ENCODE data around the gene IL33. TPM values are rescaled to one million over a fixed set of nuclear protein-coding genes. Genes with fewer than 3 reads are reported as not detected.

IL33 gene
- total RNA-seq, 2 experiments from 2014 or later = not detected

DNA sequence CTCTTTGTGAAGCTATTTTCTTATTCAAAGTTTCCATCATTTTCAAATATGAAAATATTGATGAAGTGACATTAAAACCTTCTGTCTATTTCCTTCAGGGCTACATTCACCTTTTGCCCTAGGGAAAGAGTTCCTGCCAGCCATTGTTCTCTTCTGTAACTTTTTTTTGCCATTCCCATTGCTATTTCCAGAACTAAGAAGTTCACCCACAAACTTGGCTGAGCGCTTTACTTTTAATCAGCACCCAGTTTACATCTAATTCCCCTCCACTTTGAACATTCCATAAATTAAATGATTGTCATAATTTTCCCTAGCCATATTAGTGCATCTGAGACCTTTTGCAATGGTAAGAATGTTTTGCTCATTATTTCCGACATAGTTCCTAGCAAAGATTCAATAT is 4.4 kb downstream of the IL33 start:
- H3K4me3 Mint-ChIP-seq = no peak overlapping the region
- H3K27me3 Mint-ChIP-seq (ENCODE audit: low read depth) = peaks cover 21% of the 10 kb centered on the region
- no peak for DNase-seq
- CTCF ChIA-PET = no interaction called here
- ATAC-seq = no peak
- H3K36me3 Mint-ChIP-seq (ENCODE audit: low read depth) = no peaks in the 10 kb centered on the region
- H3K9me3 Mint-ChIP-seq (ENCODE audit: insufficient read depth) = no peaks in the 10 kb centered on the region
- no peaks in the 10 kb centered on the region for H3K4me1 Mint-ChIP-seq (ENCODE audit: low read depth)
- H3K27ac Mint-ChIP-seq = no peak overlapping the region
- POLR2A ChIA-PET = no interaction called here

DNA sequence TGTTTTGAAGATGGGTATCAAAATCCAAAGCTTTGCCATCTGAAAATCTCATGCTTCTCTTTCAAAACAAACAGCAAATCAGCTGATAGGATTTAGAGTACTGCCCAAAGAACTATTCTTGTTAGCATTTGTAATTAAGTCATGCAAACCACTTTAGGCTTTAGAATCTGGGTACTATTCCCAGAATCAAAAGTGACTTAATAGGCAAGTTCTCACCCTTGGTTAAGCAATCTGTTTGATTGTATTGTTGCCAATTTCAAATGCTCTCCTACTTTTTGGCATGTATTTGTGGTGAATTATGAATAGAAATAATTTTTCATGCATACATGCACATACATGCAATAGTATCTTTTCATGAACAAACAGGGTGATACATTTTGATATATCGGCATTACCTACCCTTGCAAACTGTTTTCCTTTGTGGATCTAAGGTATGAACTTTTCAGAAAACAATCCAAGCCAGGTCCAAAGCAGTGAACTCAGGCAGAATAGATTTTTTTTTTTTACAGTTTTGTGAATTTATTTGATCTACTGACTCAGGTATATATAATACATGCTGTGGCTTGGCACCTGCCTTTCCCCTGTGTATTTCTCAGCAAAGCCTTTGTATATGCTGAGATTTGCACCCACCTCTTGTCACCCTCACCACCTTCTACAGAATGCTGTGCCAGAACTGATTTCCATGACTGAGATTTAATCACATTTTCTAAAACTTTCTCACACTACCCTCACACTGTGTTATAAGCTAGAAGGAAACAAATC is 9.0 kb downstream of the IL33 start:
- no peak for ATAC-seq
- Mint-ChIP-seq H3K36me3 (ENCODE audit: low read depth) (no peaks in the 10 kb centered on the region), H3K4me3 (no peak overlapping the region), H3K27me3 (ENCODE audit: low read depth) (peaks cover 9% of the 10 kb centered on the region), H3K9me3 (ENCODE audit: insufficient read depth) (no peaks in the 10 kb centered on the region), H3K27ac (no peak overlapping the region), H3K4me1 (ENCODE audit: low read depth) (no peaks in the 10 kb centered on the region)
- POLR2A ChIA-PET = no interaction called here
- no peak for DNase-seq
- CTCF ChIA-PET = no interaction called here

DNA sequence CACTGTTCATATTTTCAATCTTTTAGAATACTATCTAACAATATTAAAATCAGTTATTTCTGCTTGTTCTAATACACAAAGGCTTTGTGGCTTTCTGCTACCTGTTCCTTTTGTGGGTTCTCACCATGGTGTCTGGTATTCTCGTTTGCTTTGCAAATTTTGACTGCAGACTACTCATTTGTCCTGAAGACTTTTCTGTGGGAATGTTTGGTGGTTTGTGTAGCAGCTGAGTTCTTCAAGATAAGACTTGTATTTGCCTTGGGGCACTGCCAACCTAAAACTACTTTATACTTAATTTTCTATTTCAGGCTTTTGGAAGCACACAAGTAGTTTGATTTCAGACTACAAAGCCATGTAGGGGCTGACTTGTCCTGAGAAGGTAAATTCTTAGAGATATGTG is 11.1 kb downstream of the IL33 start:
- Mint-ChIP-seq H3K27me3 (ENCODE audit: low read depth) (peaks cover 9% of the 10 kb centered on the region), H3K9me3 (ENCODE audit: insufficient read depth) (no peaks in the 10 kb centered on the region)
- POLR2A ChIA-PET = no interaction called here

DNA sequence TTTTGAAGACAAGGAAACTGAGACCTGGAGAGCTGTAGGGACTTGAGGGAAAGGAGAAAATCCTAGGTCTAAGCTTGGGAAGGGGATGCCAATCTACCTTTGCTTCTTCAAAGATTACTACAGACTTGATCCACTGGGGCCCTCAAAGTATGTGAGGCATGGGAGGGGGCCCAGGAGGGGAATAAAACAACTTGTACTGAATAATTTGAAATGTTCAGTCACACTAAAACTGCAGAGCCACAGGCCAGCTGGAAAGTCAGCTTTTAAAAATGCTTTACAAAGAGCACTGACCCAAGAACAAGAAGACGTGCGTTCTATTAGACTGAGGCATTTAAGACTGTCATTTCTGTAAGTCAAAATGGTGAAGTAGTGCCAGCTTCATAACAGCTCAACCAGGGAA is 13.6 kb downstream of the IL33 start:
- no peaks in the 10 kb centered on the region for H3K36me3 Mint-ChIP-seq (ENCODE audit: low read depth)
- H3K4me3 Mint-ChIP-seq = no peak overlapping the region
- ChIA-PET POLR2A (interaction anchor here (0.6 kb wide), 1 partner anchor 126 kb away, joined by 9 read pairs; no protein-coding TSS in a partner anchor), CTCF (interaction anchor here (1.1 kb wide), 1 partner anchor 175 kb away, joined by 3 read pairs; no protein-coding TSS in a partner anchor)
- ATAC-seq (no peak), DNase-seq (no peak)
- peaks cover 9% of the 10 kb centered on the region for H3K27me3 Mint-ChIP-seq (ENCODE audit: low read depth)
- H3K4me1 Mint-ChIP-seq (ENCODE audit: low read depth) = no peaks in the 10 kb centered on the region
- no peak overlapping the region for H3K27ac Mint-ChIP-seq
- no peaks in the 10 kb centered on the region for H3K9me3 Mint-ChIP-seq (ENCODE audit: insufficient read depth)

More for the DNA sequence above, 11.1 kb downstream of the IL33 start:
- H3K4me1 Mint-ChIP-seq (ENCODE audit: low read depth) = no peaks in the 10 kb centered on the region
- H3K36me3 Mint-ChIP-seq (ENCODE audit: low read depth) = no peaks in the 10 kb centered on the region
- CTCF ChIA-PET = no interaction called here
- no peak overlapping the region for H3K4me3 Mint-ChIP-seq
- H3K27ac Mint-ChIP-seq = no peak overlapping the region
- ATAC-seq = no peak
- DNase-seq = no peak

DNA sequence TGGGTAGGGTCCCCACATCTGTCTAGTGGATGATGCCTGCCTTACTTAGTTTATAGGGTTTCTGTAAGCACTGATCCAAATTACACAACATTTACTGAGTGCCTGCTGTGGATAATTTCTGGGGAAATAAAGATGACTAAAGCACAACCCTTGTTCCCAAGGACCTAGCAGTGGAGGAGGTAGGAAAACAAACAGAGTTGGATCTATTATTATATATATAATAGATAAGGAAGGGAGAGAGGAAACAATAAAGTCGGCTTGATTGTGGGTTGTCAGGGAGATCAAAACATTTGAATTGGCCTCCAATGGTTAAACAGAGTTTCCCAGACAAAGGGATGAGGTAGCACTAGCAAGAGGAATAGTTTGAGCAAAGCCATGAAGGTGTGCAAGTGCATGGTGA is 14.0 kb downstream of the IL33 start:
- CTCF ChIA-PET = no interaction called here
- no peaks in the 10 kb centered on the region for H3K9me3 Mint-ChIP-seq (ENCODE audit: insufficient read depth)
- H3K4me3 Mint-ChIP-seq = no peak overlapping the region
- no peak overlapping the region for H3K27ac Mint-ChIP-seq
- ATAC-seq (no peak), DNase-seq (no peak)
- POLR2A ChIA-PET = no interaction called here
- peaks cover 5% of the 10 kb centered on the region for H3K27me3 Mint-ChIP-seq (ENCODE audit: low read depth)
- H3K4me1 Mint-ChIP-seq (ENCODE audit: low read depth) = no peaks in the 10 kb centered on the region
- no peaks in the 10 kb centered on the region for H3K36me3 Mint-ChIP-seq (ENCODE audit: low read depth)

DNA sequence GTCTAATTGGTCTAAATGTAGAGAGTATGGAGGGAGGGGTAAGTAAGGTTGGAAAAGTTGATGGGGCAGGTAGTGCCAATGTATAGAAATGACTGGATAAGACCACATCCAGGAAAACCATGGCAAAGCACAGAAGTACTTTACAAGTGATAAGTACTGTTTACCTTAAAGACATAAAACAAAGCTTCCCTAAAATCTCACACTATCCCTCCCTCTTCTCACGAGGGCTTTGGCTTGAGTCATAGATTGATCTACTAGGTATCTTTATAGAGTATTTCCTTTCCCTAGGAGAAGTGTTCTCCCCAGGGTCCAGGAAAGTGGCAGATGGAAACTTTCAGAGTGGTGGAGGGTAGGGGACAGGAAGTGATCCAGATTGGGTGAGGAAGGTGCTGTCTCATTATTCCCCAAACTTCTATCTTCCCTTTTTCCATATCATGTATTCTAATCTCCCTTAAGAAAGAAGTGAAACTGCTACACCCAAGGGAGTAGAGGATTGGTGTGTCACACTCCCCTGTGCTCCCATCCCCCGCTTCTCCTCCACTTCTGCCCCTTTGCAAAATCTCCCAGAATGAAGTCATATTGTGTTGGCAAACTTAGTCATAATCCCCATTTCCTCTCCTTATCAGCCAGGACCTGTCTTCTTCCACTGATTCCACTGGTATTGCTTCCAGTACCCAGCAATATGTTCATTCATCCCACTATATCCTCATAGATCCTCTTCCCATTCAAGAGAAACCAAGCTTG is 14.6 kb downstream of the IL33 start:
- no peak overlapping the region for H3K4me3 Mint-ChIP-seq
- POLR2A ChIA-PET = no interaction called here

DNA sequence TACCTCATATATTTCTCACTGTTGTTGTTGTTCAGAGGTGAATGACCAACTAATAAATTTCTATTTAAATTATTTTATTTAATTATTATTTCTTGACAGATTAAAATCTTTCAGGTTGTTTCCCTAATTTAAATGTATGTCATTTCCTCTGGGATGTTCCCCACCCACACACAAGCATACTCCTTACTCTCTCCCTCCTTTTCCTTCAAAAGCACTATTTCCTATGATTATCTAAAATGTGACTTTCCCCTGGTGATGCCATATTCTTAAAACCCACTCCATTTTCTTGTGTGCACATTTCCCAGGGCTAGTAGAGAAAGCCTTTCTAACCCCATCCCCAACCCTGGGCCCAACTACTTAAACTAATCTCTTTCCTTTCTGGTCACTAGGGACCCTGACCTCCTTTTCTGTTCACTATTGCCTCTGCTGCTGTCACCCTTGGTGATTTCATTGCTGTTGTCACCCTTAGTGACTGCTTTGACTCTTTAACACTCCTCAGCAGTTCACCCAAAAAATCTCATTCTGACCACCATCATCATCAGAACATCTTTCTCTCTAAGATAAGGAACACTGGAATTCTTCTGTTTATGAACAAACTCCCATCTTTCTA is 16.8 kb downstream of the IL33 start:
- POLR2A ChIA-PET = no interaction called here
- H3K27me3 Mint-ChIP-seq (ENCODE audit: low read depth) = peaks cover 2% of the 10 kb centered on the region

More for the DNA sequence above, 14.6 kb downstream of the IL33 start:
- H3K27me3 Mint-ChIP-seq (ENCODE audit: low read depth) = peaks cover 5% of the 10 kb centered on the region
- ATAC-seq (no peak), DNase-seq (no peak)
- H3K36me3 Mint-ChIP-seq (ENCODE audit: low read depth) = no peaks in the 10 kb centered on the region
- no peak overlapping the region for H3K27ac Mint-ChIP-seq
- CTCF ChIA-PET = no interaction called here
- H3K4me1 Mint-ChIP-seq (ENCODE audit: low read depth) = no peaks in the 10 kb centered on the region
- no peaks in the 10 kb centered on the region for H3K9me3 Mint-ChIP-seq (ENCODE audit: insufficient read depth)

DNA sequence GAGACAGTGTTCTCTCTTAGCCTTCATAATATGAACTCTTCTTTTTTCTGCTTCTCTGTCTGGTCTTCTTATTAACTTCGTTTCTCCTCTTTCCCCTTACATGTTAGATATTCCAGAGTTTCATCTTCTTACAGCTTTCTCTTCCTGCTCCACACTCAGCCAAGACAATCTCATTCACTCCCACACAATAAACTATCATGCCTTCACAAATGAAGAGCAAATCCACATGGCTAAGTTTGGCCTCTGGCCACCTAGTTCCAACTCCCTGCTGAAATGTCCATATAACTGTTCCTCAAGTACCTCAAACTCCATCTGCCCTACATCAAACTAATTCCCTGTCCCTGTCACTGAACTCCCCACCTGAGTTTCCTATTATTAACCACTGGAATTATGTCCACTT is 18.4 kb downstream of the IL33 start:
- CTCF ChIA-PET = no interaction called here
- no peak for ATAC-seq
- H3K36me3 Mint-ChIP-seq (ENCODE audit: low read depth) = no peaks in the 10 kb centered on the region
- POLR2A ChIA-PET = no interaction called here
- no peak overlapping the region for H3K4me3 Mint-ChIP-seq
- no peaks in the 10 kb centered on the region for H3K9me3 Mint-ChIP-seq (ENCODE audit: insufficient read depth)
- H3K27me3 Mint-ChIP-seq (ENCODE audit: low read depth) = peaks cover 6% of the 10 kb centered on the region
- no peak for DNase-seq
- H3K4me1 Mint-ChIP-seq (ENCODE audit: low read depth) = no peaks in the 10 kb centered on the region
- no peak overlapping the region for H3K27ac Mint-ChIP-seq

More for the DNA sequence above, 16.8 kb downstream of the IL33 start:
- DNase-seq = no peak
- Mint-ChIP-seq H3K4me1 (ENCODE audit: low read depth) (no peaks in the 10 kb centered on the region), H3K27ac (no peak overlapping the region), H3K4me3 (no peak overlapping the region), H3K9me3 (ENCODE audit: insufficient read depth) (no peaks in the 10 kb centered on the region), H3K36me3 (ENCODE audit: low read depth) (no peaks in the 10 kb centered on the region)
- CTCF ChIA-PET = no interaction called here
- no peak for ATAC-seq

DNA sequence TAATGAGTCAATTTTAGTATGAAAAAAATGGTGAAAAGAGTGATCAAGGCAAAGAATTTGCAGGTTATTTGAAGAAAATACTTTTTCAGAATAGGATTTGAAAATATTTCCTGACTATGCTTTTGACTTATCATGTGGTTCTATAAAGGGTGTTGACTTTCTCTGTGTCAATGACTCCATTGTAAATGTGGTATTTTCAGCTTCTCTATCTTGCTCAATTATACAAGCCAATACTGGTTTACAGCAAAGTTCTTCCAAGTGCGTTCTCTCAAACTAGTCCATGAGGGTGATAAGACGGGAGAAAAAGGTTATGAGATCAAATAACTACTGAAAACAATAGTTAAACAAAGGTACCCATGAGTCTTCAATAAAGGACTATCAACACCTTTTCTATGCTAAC is 21.7 kb downstream of the IL33 start:
- ChIA-PET CTCF (no interaction called here), POLR2A (no interaction called here)

DNA sequence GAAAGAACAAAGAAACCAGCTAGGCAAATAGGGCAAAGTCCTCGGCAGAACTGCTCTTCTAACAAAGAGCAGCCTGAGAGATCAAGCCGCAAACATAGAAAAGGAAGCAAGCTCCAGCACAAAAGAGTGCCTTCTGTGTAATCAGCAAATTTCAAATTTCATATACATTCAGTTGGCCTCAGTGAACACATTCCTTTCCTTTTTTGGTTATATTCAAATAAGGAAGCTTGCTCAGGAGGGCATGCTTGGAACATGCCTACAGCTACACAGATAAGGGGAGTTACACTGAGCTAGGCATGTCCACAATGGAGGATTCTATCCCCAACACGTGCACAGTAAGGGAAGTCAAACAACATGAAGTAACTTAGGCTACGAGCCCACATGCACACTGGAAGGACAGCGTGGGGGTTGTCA is 23.4 kb downstream of the IL33 start:
- no peak overlapping the region for H3K27ac Mint-ChIP-seq
- DNase-seq (no peak), ATAC-seq (no peak)
- H3K4me1 Mint-ChIP-seq (ENCODE audit: low read depth) = no peaks in the 10 kb centered on the region
- H3K27me3 Mint-ChIP-seq (ENCODE audit: low read depth) = peaks cover 6% of the 10 kb centered on the region
- H3K36me3 Mint-ChIP-seq (ENCODE audit: low read depth) = no peaks in the 10 kb centered on the region
- ChIA-PET CTCF (no interaction called here), POLR2A (no interaction called here)
- no peaks in the 10 kb centered on the region for H3K9me3 Mint-ChIP-seq (ENCODE audit: insufficient read depth)
- H3K4me3 Mint-ChIP-seq = no peak overlapping the region

More for the DNA sequence above, 21.7 kb downstream of the IL33 start:
- Mint-ChIP-seq H3K36me3 (ENCODE audit: low read depth) (no peaks in the 10 kb centered on the region), H3K9me3 (ENCODE audit: insufficient read depth) (no peaks in the 10 kb centered on the region), H3K27me3 (ENCODE audit: low read depth) (peaks cover 6% of the 10 kb centered on the region), H3K4me3 (no peak overlapping the region), H3K4me1 (ENCODE audit: low read depth) (no peaks in the 10 kb centered on the region), H3K27ac (no peak overlapping the region)
- no peak for ATAC-seq
- no peak for DNase-seq

DNA sequence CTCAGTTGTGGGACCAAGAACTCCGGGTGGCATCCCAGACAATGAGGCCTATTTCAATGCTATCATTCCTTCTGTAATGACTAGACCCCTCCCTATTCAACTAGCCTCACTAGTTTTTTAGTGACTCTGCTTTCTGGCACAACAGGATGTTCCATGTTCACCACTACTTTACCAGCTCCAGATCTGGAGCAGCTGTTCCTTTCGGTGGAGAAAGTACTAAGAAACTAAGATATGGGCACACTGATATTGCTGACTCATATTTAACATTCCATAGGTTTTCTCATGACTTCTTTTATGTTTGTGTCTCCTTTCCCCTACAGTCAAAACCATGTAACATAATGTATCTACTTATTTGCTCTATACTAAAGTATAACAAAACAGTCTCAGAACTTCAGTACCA is 24.1 kb downstream of the IL33 start:
- no peak overlapping the region for H3K4me3 Mint-ChIP-seq
- POLR2A ChIA-PET = no interaction called here
- no peak for ATAC-seq
- no peaks in the 10 kb centered on the region for H3K9me3 Mint-ChIP-seq (ENCODE audit: insufficient read depth)
- no peak overlapping the region for H3K27ac Mint-ChIP-seq
- H3K4me1 Mint-ChIP-seq (ENCODE audit: low read depth) = no peaks in the 10 kb centered on the region
- H3K36me3 Mint-ChIP-seq (ENCODE audit: low read depth) = no peaks in the 10 kb centered on the region
- CTCF ChIA-PET = no interaction called here
- no peak for DNase-seq
- peaks cover 6% of the 10 kb centered on the region for H3K27me3 Mint-ChIP-seq (ENCODE audit: low read depth)

DNA sequence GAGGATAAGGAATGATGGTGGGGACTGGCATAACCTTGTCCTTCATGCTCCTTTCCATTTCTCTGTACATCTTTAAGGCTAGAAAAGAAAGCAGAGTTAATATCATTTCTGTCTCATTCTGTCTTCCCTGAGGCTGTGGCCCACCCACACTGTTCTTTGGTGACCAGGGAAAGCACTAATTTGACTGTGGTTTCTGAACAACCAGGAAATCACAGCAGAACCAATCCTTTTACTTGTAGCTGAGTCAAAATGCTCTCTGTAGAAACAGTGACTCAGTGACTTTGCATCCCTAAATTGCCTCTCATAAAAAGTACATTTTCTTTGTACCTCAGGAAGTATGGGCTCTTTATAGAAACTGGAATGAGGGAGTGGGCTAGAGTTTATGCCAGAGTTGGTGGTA is 28.1 kb downstream of the IL33 start:
- CTCF ChIA-PET = no interaction called here
- Mint-ChIP-seq H3K27ac (no peak overlapping the region), H3K4me1 (ENCODE audit: low read depth) (no peaks in the 10 kb centered on the region), H3K9me3 (ENCODE audit: insufficient read depth) (no peaks in the 10 kb centered on the region), H3K27me3 (ENCODE audit: low read depth) (peaks cover 3% of the 10 kb centered on the region), H3K4me3 (no peak overlapping the region), H3K36me3 (ENCODE audit: low read depth) (no peaks in the 10 kb centered on the region)
- DNase-seq = no peak
- POLR2A ChIA-PET = no interaction called here
- ATAC-seq = no peak

All from activated CD8-positive, alpha-beta T cell treated with anti-CD3 and anti-CD28 coated beads, Interleukin-2, amount 10 ng/mL, durations not matched to agents 7 days and 5 days (primary cell).